SK-N-MC (cell line): ENCODE measurements around the gene UBL5.

ENCODE experiments used
- DNase-seq: peaks from one replicate; pipeline ENCODE4 v3.0.0-alpha.2; 2011; ENCODE audit warnings: low read depth, low spot score
- H3K27ac ChIP-seq: fragments of 200-600 bp; sonication (generic); 2 replicates; pipeline ENCODE4 v1.5.1; 2016; ENCODE audit warnings: mixed run types
- H3K36me3 ChIP-seq: fragments of 200-600 bp; sonication (generic); 2 replicates; pipeline ENCODE4 v1.6.1; 2017; ENCODE audit warnings: antibody characterized with exemption, low read length, mixed read lengths; ENCODE audit not compliant: insufficient read depth
- H3K4me3 ChIP-seq: fragments of 200-600 bp; sonication (generic); 2 replicates; pipeline ENCODE4 v1.5.1; 2016
- H3K9ac ChIP-seq: fragments of 200-600 bp; sonication (generic); 2 replicates; pipeline ENCODE4 v1.8.0; 2017; ENCODE audit warnings: mixed run types, mixed read lengths; ENCODE audit not compliant: insufficient read length
- H3K9me3 ChIP-seq: fragments of 200-600 bp; sonication (generic); 2 replicates; pipeline ENCODE4 v1.6.1; 2017; ENCODE audit warnings: low read depth, mild to moderate bottlenecking, antibody characterized with exemption, low read length, moderate library complexity, mixed read lengths
- EZH2 ChIP-seq: fragments of 200-600 bp; sonication (generic); IDR thresholded peaks from one replicate; pipeline ENCODE4 v1.6.1; 2017; ENCODE audit warnings: antibody characterized with exemption
- FOXP2 ChIP-seq: optimal IDR thresholded peaks from 2 replicates; pipeline ENCODE3; 2011; ENCODE audit warnings: mild to moderate bottlenecking, moderate library complexity; ENCODE audit not compliant: insufficient read depth; ENCODE audit errors: extremely low read length, control extremely low read depth
- POLR2AphosphoS5 ChIP-seq: IDR thresholded peaks from 2 replicates; pipeline ENCODE4 v1.6.1; 2012; ENCODE audit warnings: mild to moderate bottlenecking, low read depth, low read length, borderline replicate concordance

Gene UBL5

DNA sequence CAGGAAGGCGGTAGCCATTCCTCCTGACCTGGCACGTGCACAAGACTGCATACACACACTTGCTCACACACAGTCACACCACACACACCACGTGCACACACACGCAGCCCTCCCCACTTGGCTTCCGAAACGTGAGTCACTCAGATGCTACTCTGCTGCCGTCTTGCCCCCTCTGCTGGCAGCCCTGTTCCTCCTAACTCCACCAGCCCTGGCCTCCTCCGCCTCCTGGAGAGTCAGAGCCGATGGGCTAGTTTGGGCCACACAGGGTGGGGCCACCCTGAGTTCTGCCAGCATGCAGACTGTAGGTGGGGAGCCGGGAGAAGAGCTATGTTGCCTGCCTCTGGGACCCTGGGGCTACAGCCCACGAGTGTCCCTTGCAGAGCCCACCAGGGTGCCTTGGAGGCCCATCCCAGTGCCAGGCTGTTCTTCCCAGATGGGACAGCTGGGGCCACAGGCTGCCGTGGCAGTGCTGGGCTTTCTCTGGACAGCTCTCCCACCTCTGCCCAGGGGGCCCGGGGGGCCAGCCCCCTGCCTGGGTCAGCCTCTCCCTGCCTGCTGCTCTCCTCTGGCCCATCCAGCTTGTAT, 19.5 kb downstream of the UBL5 start:
- Histone ChIP-seq H3K36me3 (peaks cover 27% of the 10 kb centered on the region; the same call in 1 of the 2 replicates), H3K27ac (0 out of 2 replicates have a peak overlapping the region, but pooled peaks have one; percentile 25), H3K4me3 (no peak overlapping the region), H3K9me3 (no peaks in the 10 kb centered on the region), H3K9ac (no peak overlapping the region)
- TF ChIP-seq POLR2AphosphoS5 (peak; percentile 22; the same call in 1 of the 2 replicates), EZH2 (no peak), FOXP2 (no peak)
- no peak for DNase-seq

GRCh38 chr19:9848060-9848459, 20.3 kb downstream of the UBL5 start:
- DNase-seq: no peak
- Histone ChIP-seq H3K4me3 (no peak overlapping the region), H3K9me3 (no peaks in the 10 kb centered on the region), H3K36me3 (peaks cover 19% of the 10 kb centered on the region; the same call in 1 of the 2 replicates), H3K27ac (no peak overlapping the region), H3K9ac (no peak overlapping the region)
- TF ChIP-seq FOXP2 (no peak), POLR2AphosphoS5 (no peak), EZH2 (no peak)

GRCh38 chr19:9848762-9849161, 21.0 kb downstream of the UBL5 start:
- peaks cover 15% of the 10 kb centered on the region; the same call in 1 of the 2 replicates for H3K36me3 ChIP-seq
- no peak overlapping the region for H3K4me3 ChIP-seq
- H3K9ac ChIP-seq: no peak overlapping the region
- H3K27ac ChIP-seq: no peak overlapping the region
- no peak for DNase-seq
- no peaks in the 10 kb centered on the region for H3K9me3 ChIP-seq
- TF ChIP-seq FOXP2 (no peak), POLR2AphosphoS5 (no peak)

DNA sequence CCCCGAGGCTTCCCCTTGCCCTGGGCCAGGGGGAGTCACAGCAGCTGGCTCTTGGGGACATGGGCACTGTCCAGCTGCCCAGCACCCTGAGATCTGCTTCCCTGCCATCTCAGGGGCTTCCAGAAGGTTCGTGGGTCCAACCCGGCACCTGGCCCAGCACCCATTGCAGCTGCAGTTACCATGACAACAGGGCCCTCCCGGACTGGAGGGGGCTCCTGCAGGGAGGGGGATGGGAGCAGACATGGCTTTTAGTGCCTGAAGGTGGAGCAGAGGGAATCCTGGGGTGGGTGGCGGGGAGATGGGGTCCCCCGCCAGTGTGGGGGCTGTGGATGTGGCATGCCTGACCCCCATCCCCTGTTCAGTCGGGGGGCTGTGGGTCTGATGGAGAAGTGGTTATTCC, 22.1 kb downstream of the UBL5 start:
- no peak for TF ChIP-seq FOXP2
- TF ChIP-seq POLR2AphosphoS5: no peak; the same call in 1 of the 2 replicates
- no peak for TF ChIP-seq EZH2
- Histone ChIP-seq H3K4me3 (no peak overlapping the region), H3K9me3 (no peaks in the 10 kb centered on the region), H3K9ac (no peak overlapping the region), H3K27ac (no peak overlapping the region), H3K36me3 (peaks cover 18% of the 10 kb centered on the region; the same call in 1 of the 2 replicates)
- no peak for DNase-seq

DNA sequence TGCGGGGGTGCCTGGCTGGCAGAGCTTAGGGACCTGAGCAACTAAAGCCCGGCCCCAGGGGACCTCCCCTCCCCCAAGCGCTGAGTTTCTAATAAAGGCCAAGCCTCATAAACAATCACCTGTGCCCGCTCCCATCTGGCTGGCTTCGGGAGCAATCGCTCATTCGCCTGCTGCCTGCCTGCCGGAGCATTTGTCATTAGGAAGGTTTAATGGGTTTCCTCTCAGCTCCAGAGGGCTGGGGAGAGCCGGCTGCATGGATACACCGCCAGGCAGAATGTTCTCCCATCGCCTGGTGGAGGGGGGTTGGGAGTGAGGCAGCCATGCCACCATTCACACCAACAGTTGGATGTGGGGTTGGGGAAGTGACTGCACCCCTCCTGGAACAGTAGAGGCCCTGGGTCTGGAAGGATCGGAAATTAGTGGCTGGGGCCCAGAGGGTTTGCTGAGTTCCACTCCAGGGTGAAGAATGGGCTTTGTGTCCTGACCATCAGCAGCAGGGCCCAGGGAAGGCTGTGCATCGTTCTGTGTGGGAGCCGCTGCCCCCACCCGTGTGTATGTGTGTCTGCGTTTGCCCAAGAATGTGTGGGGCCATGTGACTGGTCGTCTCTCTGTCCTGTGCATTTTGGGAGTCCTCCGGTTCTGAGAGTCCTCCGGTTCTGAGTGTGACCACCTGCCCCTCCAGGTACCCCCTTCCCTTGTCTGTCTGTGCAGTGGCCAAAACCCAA, 22.7 kb downstream of the UBL5 start:
- DNase-seq: no peak

DNA sequence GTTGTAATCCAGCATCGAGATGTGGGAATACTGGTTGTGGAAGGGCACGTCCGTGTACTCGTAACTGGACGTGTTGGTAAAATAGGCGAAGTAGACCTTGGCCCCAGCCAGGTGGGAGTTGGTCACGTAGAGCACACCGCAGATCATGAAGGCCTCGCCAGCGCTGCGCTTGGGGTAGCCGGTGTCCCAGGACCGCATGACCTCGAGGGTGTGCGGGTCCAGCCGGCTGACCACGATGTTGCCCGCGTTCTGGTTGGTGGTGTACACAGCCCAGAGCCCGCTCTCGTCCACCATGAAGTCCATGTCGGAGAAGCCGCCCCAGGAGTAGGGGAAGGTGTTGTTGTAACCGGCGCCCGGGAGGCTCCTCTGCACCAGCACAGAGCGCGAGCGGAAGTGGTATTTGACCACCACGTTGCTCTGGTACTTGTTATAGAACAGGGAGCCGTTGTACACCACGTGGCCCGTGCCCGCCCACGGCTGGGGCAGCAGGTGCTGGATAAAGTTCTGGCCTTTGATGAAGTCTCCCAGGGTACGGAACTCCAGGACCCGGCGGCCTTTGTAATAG, 26.6 kb downstream of the UBL5 start:
- H3K4me3 ChIP-seq: no peak overlapping the region
- DNase-seq: no peak
- TF ChIP-seq POLR2AphosphoS5: no peak
- no peak overlapping the region for H3K9ac ChIP-seq
- peaks cover 39% of the 10 kb centered on the region; the same call in 1 of the 2 replicates for H3K36me3 ChIP-seq
- H3K27ac ChIP-seq: peak overlapping the region; percentile 2; the same call in 1 of the 2 replicates
- H3K9me3 ChIP-seq: no peaks in the 10 kb centered on the region

More for the DNA sequence above, 22.7 kb downstream of the UBL5 start:
- TF ChIP-seq POLR2AphosphoS5: peak; percentile 32
- no peak for TF ChIP-seq FOXP2
- 0 out of 2 replicates have a peak overlapping the region, but pooled peaks have one; percentile 2 for H3K27ac ChIP-seq
- H3K36me3 ChIP-seq: peaks cover 19% of the 10 kb centered on the region; the same call in 1 of the 2 replicates
- H3K9ac ChIP-seq: no peak overlapping the region
- no peaks in the 10 kb centered on the region for H3K9me3 ChIP-seq
- H3K4me3 ChIP-seq: no peak overlapping the region

DNA sequence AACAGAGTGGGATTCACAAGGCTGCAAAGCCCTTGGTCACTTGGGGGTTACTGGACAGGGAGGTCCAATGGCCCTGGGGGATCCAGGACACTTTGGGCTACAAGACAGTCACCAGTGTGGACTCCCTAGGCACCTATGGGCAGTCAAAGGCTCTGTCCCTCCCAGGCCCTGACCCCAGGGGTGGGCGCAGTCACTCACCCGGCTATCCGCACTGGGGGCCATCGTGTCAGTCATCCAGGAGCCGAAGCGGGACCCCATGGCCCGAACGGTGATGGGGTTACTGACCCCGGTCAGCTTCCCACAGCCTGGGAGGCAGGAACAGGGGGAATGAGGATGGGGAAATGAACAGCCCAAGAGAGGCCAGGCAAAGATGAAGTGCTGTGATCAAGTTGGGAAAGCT, 28.9 kb downstream of the UBL5 start:
- Histone ChIP-seq H3K36me3 (peaks cover 46% of the 10 kb centered on the region; the same call in 1 of the 2 replicates), H3K9me3 (no peaks in the 10 kb centered on the region), H3K27ac (no peak overlapping the region), H3K4me3 (no peak overlapping the region), H3K9ac (no peak overlapping the region)
- no peak for DNase-seq
- TF ChIP-seq POLR2AphosphoS5: no peak
- TF ChIP-seq EZH2: no peak
- TF ChIP-seq FOXP2: no peak

DNA sequence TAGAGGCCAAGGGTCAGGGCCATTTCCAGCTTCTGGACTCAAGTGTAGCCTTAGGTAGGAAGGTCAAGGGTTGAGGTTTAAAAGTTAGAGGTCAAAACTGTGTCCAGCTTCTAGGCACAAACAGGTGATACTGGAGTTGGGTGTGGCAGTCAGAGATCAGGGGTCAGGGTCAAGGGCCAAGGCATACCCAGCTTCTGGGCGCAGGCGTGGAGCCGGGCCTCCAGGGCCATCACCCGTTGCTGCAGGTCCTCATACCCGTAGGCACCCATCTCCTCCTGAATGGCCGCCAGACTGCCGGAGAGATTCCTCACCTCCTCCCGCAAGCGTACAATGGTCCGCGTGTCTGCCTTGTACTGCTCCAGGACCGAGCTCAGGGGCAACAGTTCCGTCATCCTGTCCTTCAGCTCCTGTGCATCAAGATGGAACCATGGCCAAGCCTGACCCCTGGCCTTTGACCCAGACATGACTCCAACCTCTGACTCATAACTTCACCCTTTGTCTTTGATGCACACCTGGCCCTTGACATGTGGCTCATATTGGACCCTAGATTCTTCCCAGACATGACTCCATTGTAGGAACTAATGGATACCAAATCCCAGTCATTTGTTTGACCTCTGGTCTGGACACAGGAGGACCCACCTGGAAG, 29.5 kb downstream of the UBL5 start:
- H3K4me3 ChIP-seq: no peak overlapping the region
- H3K9me3 ChIP-seq: no peaks in the 10 kb centered on the region
- H3K36me3 ChIP-seq: peaks cover 46% of the 10 kb centered on the region; the same call in 1 of the 2 replicates
- H3K27ac ChIP-seq: no peak overlapping the region
- DNase-seq: no peak
- H3K9ac ChIP-seq: no peak overlapping the region
- no peak for TF ChIP-seq POLR2AphosphoS5
- no peak for TF ChIP-seq EZH2
- no peak for TF ChIP-seq FOXP2
